ENCODE measurements around the gene IGFL3. TPM values are rescaled to one million over a fixed set of nuclear protein-coding genes. Genes with fewer than 3 reads are reported as not detected.

The IGFL3 gene
- total RNA-seq, 2 donors from 2014 or later = not detected

GRCh38 chr19:46144756-46145155, 20.3 kb upstream of the IGFL3 start:
- Histone ChIP-seq H3K4me3 (no peak overlapping the region), H3K27me3 (replicated peaks; ENCODE audit: insufficient read depth) (peaks cover 4% of the 10 kb centered on the region), H3K4me1 (ENCODE audit: control insufficient read depth in 1 of 2, low read depth in 2 of 2) (no peaks in the 10 kb centered on the region), H3K27ac (no peak overlapping the region), H3K36me3 (no peaks in the 10 kb centered on the region), H3K9me3 (no peaks in the 10 kb centered on the region)
- no peak for TF ChIP-seq CTCF (IDR thresholded peaks at IDR 0.05)
- ATAC-seq (ENCODE audit: insufficient number of reproducible peaks, low FRiP score, low read depth) (no peak), DNase-seq (ENCODE audit: low spot score) (no peak)

GRCh38 chr19:46142294-46142693, 17.8 kb upstream of the IGFL3 start:
- no peak overlapping the region for H3K4me3 ChIP-seq
- H3K9me3 ChIP-seq = no peaks in the 10 kb centered on the region
- H3K27ac ChIP-seq = no peak overlapping the region
- DNase-seq (ENCODE audit: low spot score) (no peak), ATAC-seq (ENCODE audit: insufficient number of reproducible peaks, low FRiP score, low read depth) (no peak)
- TF ChIP-seq CTCF (IDR thresholded peaks at IDR 0.05) = no peak
- H3K36me3 ChIP-seq = no peaks in the 10 kb centered on the region
- peaks cover 2% of the 10 kb centered on the region for H3K27me3 ChIP-seq (replicated peaks; ENCODE audit: insufficient read depth)
- no peaks in the 10 kb centered on the region for H3K4me1 ChIP-seq (ENCODE audit: control insufficient read depth in 1 of 2, low read depth in 2 of 2)

- H3K36me3 ChIP-seq = no peaks in the 10 kb centered on the region
- no peaks in the 10 kb centered on the region for H3K4me1 ChIP-seq (ENCODE audit: control insufficient read depth in 1 of 2, low read depth in 2 of 2)
- no peaks in the 10 kb centered on the region for H3K27me3 ChIP-seq (replicated peaks; ENCODE audit: insufficient read depth)
- H3K4me3 ChIP-seq = no peak overlapping the region
- DNase-seq (ENCODE audit: low spot score) (no peak), ATAC-seq (ENCODE audit: insufficient number of reproducible peaks, low FRiP score, low read depth) (no peak)
- no peaks in the 10 kb centered on the region for H3K9me3 ChIP-seq
- H3K27ac ChIP-seq = no peak overlapping the region
- TF ChIP-seq CTCF (IDR thresholded peaks at IDR 0.05) = no peak
These were observed 16.9 kb upstream of the IGFL3 start for GRCh38 chr19:46141421-46141820.

- Histone ChIP-seq H3K36me3 (no peaks in the 10 kb centered on the region), H3K27ac (no peak overlapping the region), H3K9me3 (no peaks in the 10 kb centered on the region), H3K4me1 (ENCODE audit: control insufficient read depth in 1 of 2, low read depth in 2 of 2) (peaks cover 11 to 12% of the 10 kb centered on the region in 2 donors), H3K4me3 (no peak overlapping the region), H3K27me3 (replicated peaks; ENCODE audit: insufficient read depth) (no peaks in the 10 kb centered on the region)
- ATAC-seq (ENCODE audit: insufficient number of reproducible peaks, low FRiP score, low read depth) = no peak
- no peak for TF ChIP-seq CTCF (IDR thresholded peaks at IDR 0.05)
- no peak for DNase-seq (ENCODE audit: low spot score)
These were observed 13.5 kb upstream of the IGFL3 start for GRCh38 chr19:46137915-46138473.

- Histone ChIP-seq H3K9me3 (no peaks in the 10 kb centered on the region), H3K27me3 (replicated peaks; ENCODE audit: insufficient read depth) (no peaks in the 10 kb centered on the region), H3K4me3 (no peak overlapping the region), H3K27ac (peak overlapping the region in 1 of 2 donors; percentile 89), H3K36me3 (no peaks in the 10 kb centered on the region), H3K4me1 (ENCODE audit: control insufficient read depth in 1 of 2, low read depth in 2 of 2) (peaks cover 15 to 21% of the 10 kb centered on the region in 2 donors)
- ATAC-seq (ENCODE audit: insufficient number of reproducible peaks, low FRiP score, low read depth) = no peak
- no peak for DNase-seq (ENCODE audit: low spot score)
- TF ChIP-seq CTCF (IDR thresholded peaks at IDR 0.05) = no peak
These were observed 10.0 kb upstream of the IGFL3 start for GRCh38 chr19:46134527-46134926.

All from thoracic aorta (tissue), 2 donors.